Lower lobe of right lung (tissue), 2 donors: ENCODE results near the gene CKAP4. TPM values are rescaled to one million over a fixed set of nuclear protein-coding genes. Genes with fewer than 3 reads are reported as not detected.
A peak's percentile ranks its signal among the peaks of the same experiment; 100 is the strongest.

Source experiments
- ATAC-seq, 2 donors: fragments of 200-7000 bp; cut with Tn5 transposase; one replicate each; pipeline ENCODE4 v1.9.1; 2020 to 2022; ENCODE audit warnings: mild to moderate bottlenecking in 2 of 2, moderate library complexity in 2 of 2
- DNase-seq: peaks from one replicate; pipeline ENCODE4 v3.0.0-alpha.2; 2020
- H3K27ac ChIP-seq: fragments of 200-600 bp; one replicate; pipeline ENCODE4 v1.8.0; 2022
- H3K27me3 ChIP-seq: fragments of 200-600 bp; one replicate; pipeline ENCODE4 v1.8.0; 2022; ENCODE audit warnings: low read depth
- H3K36me3 ChIP-seq: fragments of 200-600 bp; one replicate; pipeline ENCODE4 v1.8.0; 2022; ENCODE audit warnings: mild to moderate bottlenecking
- H3K4me1 ChIP-seq: fragments of 200-600 bp; one replicate; pipeline ENCODE4 v1.8.0; 2022
- H3K4me3 ChIP-seq: fragments of 200-600 bp; one replicate; pipeline ENCODE4 v1.8.0; 2022; ENCODE audit warnings: mild to moderate bottlenecking
- H3K9me3 ChIP-seq: fragments of 200-600 bp; one replicate; pipeline ENCODE4 v1.8.0; 2022
- intact Hi-C: fragments of 100-400 bp; cut with DNase I; formaldehyde crosslinking; loops from one replicate; pipeline ENCODE4 v1.11.0; 2022
- total RNA-seq: library from RNA; stranded (reverse); fragmentation: NEBNext Ultra II Directional; extraction: Animal tissue kit (Norgen Biotek cat#: 25700); gene quantifications from one replicate; pipeline ENCODE4 v1.2.1, GENCODE V29; 2021
- TF ChIP-seq, protein P1 (sequence below): fragments of 200-600 bp; IDR thresholded peaks from one replicate; pipeline ENCODE4 v1.8.0; 2022; ENCODE audit warnings: antibody characterized with exemption, mild to moderate bottlenecking
- donor health status: DM: no; HTN: yes; CAD: no; lungs with severe emphysema.

The CKAP4 gene
- total RNA-seq, 1 donor from 2014 or later: 32.2 TPM

DNA sequence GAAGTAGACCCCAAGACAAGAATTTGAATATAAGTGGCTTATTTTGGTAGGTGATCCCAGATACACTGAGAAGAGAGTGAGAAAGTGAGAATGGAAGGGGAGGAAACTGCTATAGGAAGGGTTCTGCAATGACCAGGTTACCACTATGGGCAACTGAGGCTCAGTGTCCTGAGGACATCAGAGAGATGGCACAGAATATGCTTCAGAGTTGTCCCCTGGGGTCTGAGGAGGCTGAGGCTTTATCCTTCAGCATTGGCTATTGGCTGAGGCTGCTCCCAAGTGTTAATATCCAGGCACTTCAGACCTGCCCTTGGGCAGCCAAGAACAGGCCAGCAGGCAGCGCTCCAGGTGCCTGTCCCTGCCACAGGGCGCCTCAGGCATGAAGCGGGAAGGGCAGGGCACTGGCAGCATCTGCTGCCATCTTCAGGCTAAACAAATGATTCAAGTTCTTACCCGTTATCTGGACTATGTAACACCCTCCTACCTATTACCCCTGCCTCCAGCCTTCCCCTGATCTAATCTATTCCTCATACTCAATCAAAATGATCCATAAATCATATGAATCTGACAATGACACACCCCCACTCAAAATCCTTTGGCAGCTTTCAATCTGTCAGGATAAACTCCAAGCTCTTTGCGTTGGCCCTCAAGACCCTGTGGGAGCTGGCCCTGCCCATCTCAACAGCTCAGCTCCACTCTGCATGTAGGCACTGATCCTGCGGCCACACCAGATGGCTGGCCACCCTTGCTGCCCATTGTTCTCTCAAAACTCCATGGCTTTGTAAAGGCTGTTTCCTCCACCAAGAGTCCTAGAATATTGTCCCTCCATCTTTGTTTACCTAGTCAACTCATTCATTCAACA, 42.4 kb downstream of the CKAP4 start:
- intact Hi-C loops: no loop called here
- H3K27ac ChIP-seq: no peak overlapping the region
- no peaks in the 10 kb centered on the region for H3K27me3 ChIP-seq
- TF ChIP-seq, protein P1, sequence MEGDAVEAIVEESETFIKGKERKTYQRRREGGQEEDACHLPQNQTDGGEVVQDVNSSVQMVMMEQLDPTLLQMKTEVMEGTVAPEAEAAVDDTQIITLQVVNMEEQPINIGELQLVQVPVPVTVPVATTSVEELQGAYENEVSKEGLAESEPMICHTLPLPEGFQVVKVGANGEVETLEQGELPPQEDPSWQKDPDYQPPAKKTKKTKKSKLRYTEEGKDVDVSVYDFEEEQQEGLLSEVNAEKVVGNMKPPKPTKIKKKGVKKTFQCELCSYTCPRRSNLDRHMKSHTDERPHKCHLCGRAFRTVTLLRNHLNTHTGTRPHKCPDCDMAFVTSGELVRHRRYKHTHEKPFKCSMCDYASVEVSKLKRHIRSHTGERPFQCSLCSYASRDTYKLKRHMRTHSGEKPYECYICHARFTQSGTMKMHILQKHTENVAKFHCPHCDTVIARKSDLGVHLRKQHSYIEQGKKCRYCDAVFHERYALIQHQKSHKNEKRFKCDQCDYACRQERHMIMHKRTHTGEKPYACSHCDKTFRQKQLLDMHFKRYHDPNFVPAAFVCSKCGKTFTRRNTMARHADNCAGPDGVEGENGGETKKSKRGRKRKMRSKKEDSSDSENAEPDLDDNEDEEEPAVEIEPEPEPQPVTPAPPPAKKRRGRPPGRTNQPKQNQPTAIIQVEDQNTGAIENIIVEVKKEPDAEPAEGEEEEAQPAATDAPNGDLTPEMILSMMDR: no peak
- H3K4me1 ChIP-seq: no peaks in the 10 kb centered on the region
- H3K9me3 ChIP-seq: no peaks in the 10 kb centered on the region
- H3K4me3 ChIP-seq: no peak overlapping the region
- no peak for DNase-seq
- H3K36me3 ChIP-seq: no peaks in the 10 kb centered on the region
- peak in 1 of 2 donors; percentile 61 for ATAC-seq

DNA sequence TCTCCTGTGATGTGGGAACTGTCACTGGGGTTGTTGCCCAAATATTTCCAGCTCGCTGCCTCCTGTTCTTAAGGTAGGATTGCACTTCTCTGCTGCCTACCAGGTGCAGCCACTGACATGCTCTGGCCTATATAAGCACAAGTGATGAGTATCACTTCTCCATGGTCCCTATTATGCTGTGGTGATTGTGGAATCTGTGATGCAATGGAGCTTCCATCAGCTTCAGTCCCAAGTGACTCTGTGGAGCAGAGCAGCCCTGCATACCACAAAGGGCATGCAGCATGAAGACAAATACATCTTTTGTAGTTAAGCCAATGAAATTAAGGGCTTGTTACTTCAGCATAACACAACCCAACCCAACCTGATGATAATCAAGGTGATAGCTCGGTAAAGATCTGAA, 43.5 kb downstream of the CKAP4 start:
- no peak overlapping the region for H3K4me3 ChIP-seq

DNA sequence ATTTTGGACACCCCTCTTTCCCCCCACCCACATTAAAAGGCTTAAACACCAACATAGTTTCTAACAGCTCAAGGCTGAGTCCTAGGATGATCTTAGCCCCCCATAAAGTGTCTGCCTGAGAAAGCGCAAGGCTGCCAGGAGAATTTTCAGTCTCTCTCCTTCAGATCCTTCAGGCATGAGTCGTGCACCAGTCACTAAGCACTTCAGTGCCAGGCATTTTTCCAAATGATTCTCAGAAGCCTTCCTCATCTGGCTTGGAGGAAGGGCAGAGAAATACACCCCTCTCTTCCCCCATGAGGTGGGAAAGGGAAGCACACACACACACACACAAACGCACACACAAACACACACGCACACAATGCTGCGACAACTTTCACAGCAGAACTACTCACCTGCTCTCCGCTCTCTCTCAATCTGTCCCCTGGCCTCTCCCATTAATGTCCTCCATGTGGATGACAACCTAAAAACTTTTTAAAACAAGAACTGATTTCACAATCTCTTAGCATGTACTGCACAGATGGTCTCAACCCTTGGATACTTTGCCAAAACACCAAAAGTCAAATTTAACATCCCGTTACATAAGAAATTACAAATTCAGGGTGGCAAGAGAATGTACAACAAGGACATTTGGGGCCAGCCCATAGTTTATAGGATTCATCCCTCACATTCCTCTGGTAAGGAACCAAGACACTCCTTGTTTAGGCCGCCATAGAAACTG, 49.8 kb downstream of the CKAP4 start:
- no peaks in the 10 kb centered on the region for H3K9me3 ChIP-seq
- H3K4me1 ChIP-seq: no peaks in the 10 kb centered on the region
- no peak overlapping the region for H3K4me3 ChIP-seq
- no peaks in the 10 kb centered on the region for H3K36me3 ChIP-seq
- peak overlapping the region; percentile 36 for H3K27ac ChIP-seq
- TF ChIP-seq, protein P1: no peak
- peak in 1 of 2 donors; percentile 41 for ATAC-seq
- intact Hi-C loops: no loop called here
- no peaks in the 10 kb centered on the region for H3K27me3 ChIP-seq
- no peak for DNase-seq

More for the DNA sequence above, 43.5 kb downstream of the CKAP4 start:
- no peaks in the 10 kb centered on the region for H3K9me3 ChIP-seq
- TF ChIP-seq, protein P1: no peak
- intact Hi-C loops: no loop called here
- no peaks in the 10 kb centered on the region for H3K4me1 ChIP-seq
- H3K27me3 ChIP-seq: no peaks in the 10 kb centered on the region
- H3K36me3 ChIP-seq: no peaks in the 10 kb centered on the region
- ATAC-seq: no peak
- H3K27ac ChIP-seq: no peak overlapping the region
- no peak for DNase-seq

DNA sequence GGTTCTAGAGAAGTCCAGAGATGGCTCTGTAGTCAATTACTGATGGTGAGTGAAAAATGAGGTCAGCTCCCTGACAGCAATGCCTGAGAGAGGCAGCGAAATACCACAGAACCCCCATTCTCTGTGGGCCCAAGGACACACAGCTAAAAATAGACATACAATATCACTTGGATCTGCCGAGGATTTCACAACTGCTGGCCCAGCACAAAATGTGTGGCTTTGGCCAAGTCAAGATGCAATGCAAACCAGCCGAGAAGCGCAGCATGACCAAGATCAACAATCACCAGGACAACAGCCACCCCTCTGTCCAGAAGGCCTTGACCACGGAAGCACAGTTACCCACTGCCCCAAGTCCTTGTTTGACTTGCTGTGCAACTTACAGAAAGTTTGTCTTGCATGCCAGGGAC, 52.2 kb downstream of the CKAP4 start:
- intact Hi-C loops: no loop called here
- Histone ChIP-seq H3K36me3 (no peaks in the 10 kb centered on the region), H3K4me3 (no peak overlapping the region), H3K27me3 (no peaks in the 10 kb centered on the region), H3K4me1 (no peaks in the 10 kb centered on the region), H3K27ac (no peak overlapping the region), H3K9me3 (no peaks in the 10 kb centered on the region)
- TF ChIP-seq, protein P1: no peak
- ATAC-seq (peak; percentile 44 to 53), DNase-seq (no peak)

DNA sequence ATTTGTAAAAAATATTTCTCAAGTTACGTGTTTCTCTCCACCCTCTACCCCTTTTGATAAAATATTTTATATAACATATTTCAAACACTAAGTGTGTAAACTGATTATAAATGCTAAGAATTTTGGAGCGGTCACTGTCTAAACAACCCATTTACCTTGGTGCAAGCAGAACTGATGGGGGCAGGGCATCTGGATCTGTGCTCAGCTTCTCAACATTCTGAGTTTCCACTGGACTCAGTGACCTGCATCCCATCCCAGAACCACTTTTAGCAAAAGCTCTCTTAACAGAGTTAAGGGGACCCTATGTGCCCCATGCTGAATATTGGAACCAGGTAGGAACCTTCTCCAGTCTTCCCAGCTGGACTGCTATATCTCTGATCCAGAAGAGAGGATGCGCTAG, 53.5 kb downstream of the CKAP4 start:
- ATAC-seq (no peak), DNase-seq (no peak)
- Histone ChIP-seq H3K27me3 (no peaks in the 10 kb centered on the region), H3K36me3 (no peaks in the 10 kb centered on the region), H3K4me1 (no peaks in the 10 kb centered on the region), H3K4me3 (no peak overlapping the region), H3K27ac (no peak overlapping the region), H3K9me3 (no peaks in the 10 kb centered on the region)
- TF ChIP-seq, protein P1: no peak
- intact Hi-C loops: no loop called here
